HG02588 (cell line): Measurements from ENCODE around the gene RNF168.
"Not testable (repeated sequence)": the region's sequence is repeated elsewhere in the genome, so short reads cannot be mapped to it uniquely, and the experiment has no call there.

ENCODE experiments used
- ATAC-seq: cut with Tn5 transposase; IDR thresholded peaks from one replicate; pipeline ENCODE4 v1.9.1; 2021; ENCODE audit warnings: mild to moderate bottlenecking, moderate library complexity; ENCODE audit not compliant: unreplicated experiment

Gene RNF168

GRCh38 chr3:196517162-196517800 is 13.7 kb upstream of the RNF168 start:
- ATAC-seq = no peak

GRCh38 chr3:196514913-196515621 is 11.5 kb upstream of the RNF168 start, which contains the start of gene SMCO1:
SMCO1 (minus strand) TSS chr3:196515346; CDS start chr3:196515209, 137 bp downstream.
- ATAC-seq = no peak

- no peak for ATAC-seq
Measured at GRCh38 chr3:196514350-196514716, 10.8 kb upstream of the RNF168 start.

GRCh38 chr3:196513697-196514349 is 10.3 kb upstream of the RNF168 start:
- no peak for ATAC-seq

GRCh38 chr3:196511646-196512425 is 8.3 kb upstream of the RNF168 start:
- ATAC-seq = not testable (repeated sequence)

- not testable (repeated sequence) for ATAC-seq
Measured at GRCh38 chr3:196511108-196511507, 7.5 kb upstream of the RNF168 start.

- ATAC-seq = no peak
Measured at GRCh38 chr3:196506687-196507086, 3.1 kb upstream of the RNF168 start.

- no peak for ATAC-seq
Measured at GRCh38 chr3:196504556-196504955, 988 bp upstream of the RNF168 start.

- not testable (repeated sequence) for ATAC-seq
Measured at GRCh38 chr3:196504077-196504398, 470 bp upstream of the RNF168 start.

GRCh38 chr3:196502775-196503195 is 783 bp downstream of the RNF168 start:
- ATAC-seq = peak; percentile 2

GRCh38 chr3:196501316-196502044 is 2.1 kb downstream of the RNF168 start:
- ATAC-seq = no peak

GRCh38 chr3:196499807-196500524 is 3.6 kb downstream of the RNF168 start:
- no peak for ATAC-seq

GRCh38 chr3:196499061-196499460 is 4.5 kb downstream of the RNF168 start:
- ATAC-seq = no peak

- no peak for ATAC-seq
Measured at GRCh38 chr3:196498297-196498696, 5.3 kb downstream of the RNF168 start.

- no peak for ATAC-seq
Measured at GRCh38 chr3:196496183-196496582, 7.4 kb downstream of the RNF168 start.

GRCh38 chr3:196493292-196493691 is 10.3 kb downstream of the RNF168 start:
- no peak for ATAC-seq

- no peak for ATAC-seq
Measured at GRCh38 chr3:196492080-196492479, 11.5 kb downstream of the RNF168 start.

GRCh38 chr3:196489747-196490146 is 13.8 kb downstream of the RNF168 start:
- no peak for ATAC-seq

- no peak for ATAC-seq
Measured at GRCh38 chr3:196486263-196486662, 17.3 kb downstream of the RNF168 start.

GRCh38 chr3:196477678-196478077 is 25.9 kb downstream of the RNF168 start:
- ATAC-seq = no peak
